Keratinocyte (primary cell): ENCODE results near the gene HS3ST6. TPM values are rescaled to one million over a fixed set of nuclear protein-coding genes. Genes with fewer than 3 reads are reported as not detected.

Experiments
- DNase-seq: peaks from one replicate; pipeline ENCODE4 v3.0.0-alpha.2; 2011; ENCODE audit warnings: low read depth, missing footprints, low spot score
- FAIRE-seq: peaks from 2 replicates; lab custom pipeline; 2011; peaks lifted over from hg19 to GRCh38; lab: Jason Lieb, UNC
- H2AFZ ChIP-seq: 2 replicates; pipeline ENCODE4 v1.6.0; 2012; ENCODE audit warnings: low read length, control low read depth, inconsistent platforms; ENCODE audit not compliant: control insufficient read depth
- H3K27ac ChIP-seq: 2 replicates; pipeline ENCODE4 v1.5.1; 2011; ENCODE audit warnings: low read length; ENCODE audit not compliant: control insufficient read depth, insufficient read depth
- H3K27me3 ChIP-seq: 3 replicates; pipeline ENCODE4 v1.6.0; 2011; ENCODE audit warnings: low read length; ENCODE audit not compliant: control insufficient read depth, insufficient read depth; ENCODE audit errors: extremely low read depth
- H3K36me3 ChIP-seq, 2 experiments: 2 replicates in 1 of 2; 3 replicates in 1 of 2; pipeline ENCODE4 v1.5.1; 2011; ENCODE audit warnings: low read length in 2 of 2, mild to moderate bottlenecking in 1 of 2; ENCODE audit not compliant: control insufficient read depth in 2 of 2, insufficient read depth in 2 of 2; ENCODE audit errors: extremely low read depth in 1 of 2
- H3K4me1 ChIP-seq: 3 replicates; pipeline ENCODE4 v1.5.1; 2011; ENCODE audit warnings: low read length; ENCODE audit not compliant: control insufficient read depth, insufficient read depth; ENCODE audit errors: extremely low read depth
- H3K4me2 ChIP-seq: 3 replicates; pipeline ENCODE4 v1.6.0; 2011; ENCODE audit warnings: low read depth, low read length; ENCODE audit not compliant: control insufficient read depth, insufficient read depth; ENCODE audit errors: extremely low read depth
- H3K4me3 ChIP-seq, 3 experiments: fragments of 200-600 bp in 1 of 3; sonication (generic) in 1 of 3; 2 replicates in 2 of 3; 3 replicates in 1 of 3; pipeline ENCODE4 v1.5.1; 2011 to 2016; ENCODE audit warnings: low read length in 3 of 3, mild to moderate bottlenecking in 3 of 3, control low read depth in 2 of 3, inconsistent platforms in 1 of 3, low read depth in 1 of 3, mixed read lengths in 1 of 3, mixed run types in 1 of 3, moderate library complexity in 1 of 3; ENCODE audit not compliant: control insufficient read depth in 2 of 3, insufficient read depth in 2 of 3; ENCODE audit errors: extremely low read depth in 1 of 3
- H3K79me2 ChIP-seq: 2 replicates; pipeline ENCODE4 v1.6.0; 2012; ENCODE audit warnings: low read length; ENCODE audit not compliant: control insufficient read depth, insufficient read depth
- H3K9ac ChIP-seq: 3 replicates; pipeline ENCODE4 v1.6.0; 2011; ENCODE audit warnings: low read length; ENCODE audit not compliant: control insufficient read depth, insufficient read depth; ENCODE audit errors: extremely low read depth
- H3K9me1 ChIP-seq: 3 replicates; pipeline ENCODE4 v1.6.0; 2011; ENCODE audit warnings: low read length; ENCODE audit not compliant: control insufficient read depth, insufficient read depth; ENCODE audit errors: extremely low read depth
- H3K9me3 ChIP-seq: 2 replicates; pipeline ENCODE4 v1.5.1; 2012; ENCODE audit warnings: low read depth, low read length; ENCODE audit not compliant: control insufficient read depth
- H4K20me1 ChIP-seq: 3 replicates; pipeline ENCODE4 v1.6.0; 2011; ENCODE audit warnings: low read length; ENCODE audit not compliant: control insufficient read depth, insufficient read depth; ENCODE audit errors: extremely low read depth
- CTCF ChIP-seq, 3 experiments: IDR thresholded peaks in 1 of 3; conservative IDR thresholded peaks in 1 of 3; optimal IDR thresholded peaks in 1 of 3; 2 replicates in 2 of 3; 3 replicates in 1 of 3; pipeline versions ENCODE3 to v1.5.1; 2011; ENCODE audit warnings: low read length in 3 of 3, mild to moderate bottlenecking in 3 of 3, moderate library complexity in 2 of 3, control low read depth in 1 of 3, inconsistent platforms in 1 of 3; ENCODE audit not compliant: insufficient read depth in 2 of 3; ENCODE audit errors: extremely low read depth in 1 of 3
- EZH2 ChIP-seq: IDR thresholded peaks from one replicate; pipeline ENCODE4 v1.6.1; 2012; ENCODE audit warnings: inconsistent platforms, mild to moderate bottlenecking, low read length, moderate library complexity
- dilution Hi-C: fragments of 300-500 bp; cut with MboI; formaldehyde crosslinking; loops from one replicate; pipeline ENCODE4 v1.7.0; 2020; ENCODE audit warnings: low sequenced_read_pairs; ENCODE audit not compliant: extremely low pct_ligation_motif_present
- polyA plus RNA-seq, 5 experiments: library from polyadenylated mRNA; depleted of rRNA in 3 of 5; stranded (reverse) in 3 of 5; stranded (forward) in 1 of 5; unstranded in 1 of 5; fragments of >200 nt; gene quantifications; 1 replicate in 1 of 5; 2 replicates in 3 of 5; 3 replicates in 1 of 5; pipeline versions ENCODE4 v1.2.1 to v1.2.3, GENCODE V29; 2011 to 2012; ENCODE audit warnings: missing spikeins in 2 of 5, low read depth in 1 of 5, low replicate concordance in 1 of 5

The HS3ST6 gene
- polyA plus RNA-seq, 1 donor (not counting 4 experiments of a cell fraction or from before 2014, with no cell fraction given) = not detected

DNA sequence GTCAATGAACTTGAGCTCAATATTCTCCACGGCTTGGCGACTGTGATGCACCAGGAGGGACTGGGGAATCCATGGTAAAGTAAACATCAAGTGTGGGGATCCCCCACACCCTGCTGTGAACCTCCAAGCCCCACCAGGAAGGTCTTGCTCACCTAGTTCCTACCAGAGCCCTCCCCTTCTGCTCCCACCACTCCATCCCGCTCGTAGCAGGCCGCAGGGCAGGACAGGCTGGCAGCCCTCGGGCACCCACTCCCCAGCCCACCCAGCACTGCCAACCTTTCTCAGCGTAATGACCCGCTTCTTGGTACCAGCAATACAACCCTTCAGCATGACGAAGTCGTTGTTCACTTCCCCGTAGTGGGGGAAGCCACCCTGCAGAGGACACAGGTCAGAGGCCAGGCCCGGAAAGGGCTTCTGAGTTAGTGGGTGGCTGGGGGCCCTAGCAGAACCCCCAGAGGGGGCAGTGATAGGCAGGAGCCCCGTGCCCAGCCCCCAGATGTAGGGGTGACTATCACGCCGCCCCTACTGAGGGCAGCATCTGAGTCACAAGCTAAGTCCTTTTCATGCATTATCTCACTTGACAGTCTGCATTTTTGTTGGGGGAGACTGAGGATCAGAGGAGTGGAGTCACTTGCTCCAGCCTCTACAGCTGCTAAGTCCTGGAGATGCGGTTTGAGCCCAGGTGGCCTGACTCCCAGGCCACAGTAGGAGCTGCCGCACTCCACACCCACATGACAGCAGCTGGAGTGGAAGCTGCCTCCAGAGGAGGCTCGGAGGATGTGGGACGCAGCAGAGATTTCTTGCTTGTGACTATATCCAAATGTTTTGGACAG is 27.6 kb upstream of the HS3ST6 start:
- no peaks in the 10 kb centered on the region for H3K36me3 ChIP-seq
- no peak overlapping the region for H3K27ac ChIP-seq
- no peak overlapping the region for H2AFZ ChIP-seq
- H4K20me1 ChIP-seq = no peaks in the 10 kb centered on the region
- peaks cover 27% of the 10 kb centered on the region for H3K4me1 ChIP-seq
- no peaks in the 10 kb centered on the region for H3K9me3 ChIP-seq
- no peaks in the 10 kb centered on the region for H3K79me2 ChIP-seq
- H3K4me3 ChIP-seq = no peak overlapping the region
- TF ChIP-seq EZH2 (no peak), CTCF (optimal IDR thresholded peaks at IDR 0.05 in 1 of 3, IDR thresholded peaks at IDR 0.05 in 1 of 3, conservative IDR thresholded peaks at IDR 0.05 in 1 of 3; ENCODE audit: extremely low read depth in 1 of 3, insufficient read depth in 2 of 3, low read length in 3 of 3) (no peak)
- no peak overlapping the region for H3K9ac ChIP-seq
- DNase-seq (no peak), FAIRE-seq (no peak)
- H3K9me1 ChIP-seq = no peaks in the 10 kb centered on the region
- dilution Hi-C loops = no loop called here
- no peaks in the 10 kb centered on the region for H3K27me3 ChIP-seq
- H3K4me2 ChIP-seq = no peak overlapping the region

DNA sequence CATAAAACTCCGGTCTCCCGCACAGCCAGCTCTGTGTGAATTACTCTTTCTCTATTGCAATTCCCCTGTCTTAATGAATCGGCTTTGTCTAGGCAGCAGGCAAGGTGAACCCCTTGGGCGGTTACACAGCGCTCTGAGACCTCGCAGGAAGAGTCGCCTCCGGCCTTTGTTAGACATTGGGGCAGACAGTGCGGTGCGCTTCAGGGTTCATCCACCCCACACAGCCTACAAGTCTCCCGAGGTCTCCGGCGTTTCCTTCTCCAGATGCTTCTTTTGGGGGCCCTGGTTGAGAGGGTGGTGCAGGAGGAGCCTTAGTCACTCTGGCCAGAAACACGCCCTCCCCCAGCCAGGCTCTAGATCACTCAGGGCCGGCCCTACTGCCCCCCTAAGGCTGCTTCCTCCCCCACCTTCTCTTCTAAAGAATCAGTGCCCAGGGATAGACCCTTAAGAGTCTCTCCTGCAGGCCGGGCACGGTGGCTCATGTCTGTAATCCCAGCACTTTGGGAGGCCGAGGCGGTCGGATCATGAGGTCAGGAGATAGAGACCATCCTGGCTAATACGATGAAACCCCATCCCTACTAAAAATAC is 26.5 kb upstream of the HS3ST6 start:
- Histone ChIP-seq H3K27me3 (no peaks in the 10 kb centered on the region), H3K4me2 (no peak overlapping the region), H3K4me1 (peaks cover 20% of the 10 kb centered on the region), H3K9me1 (no peaks in the 10 kb centered on the region), H3K79me2 (no peaks in the 10 kb centered on the region), H4K20me1 (no peaks in the 10 kb centered on the region), H2AFZ (no peak overlapping the region), H3K4me3 (no peak overlapping the region), H3K36me3 (no peaks in the 10 kb centered on the region), H3K9me3 (no peaks in the 10 kb centered on the region), H3K27ac (no peak overlapping the region), H3K9ac (no peak overlapping the region)
- no peak for TF ChIP-seq CTCF (optimal IDR thresholded peaks at IDR 0.05 in 1 of 3, IDR thresholded peaks at IDR 0.05 in 1 of 3, conservative IDR thresholded peaks at IDR 0.05 in 1 of 3; ENCODE audit: extremely low read depth in 1 of 3, insufficient read depth in 2 of 3, low read length in 3 of 3)
- no peak for TF ChIP-seq EZH2
- dilution Hi-C loops = no loop called here
- DNase-seq = no peak
- FAIRE-seq = no peak
